ENCODE results near the gene BRD4.

- TF ChIP-seq, protein P1, sequence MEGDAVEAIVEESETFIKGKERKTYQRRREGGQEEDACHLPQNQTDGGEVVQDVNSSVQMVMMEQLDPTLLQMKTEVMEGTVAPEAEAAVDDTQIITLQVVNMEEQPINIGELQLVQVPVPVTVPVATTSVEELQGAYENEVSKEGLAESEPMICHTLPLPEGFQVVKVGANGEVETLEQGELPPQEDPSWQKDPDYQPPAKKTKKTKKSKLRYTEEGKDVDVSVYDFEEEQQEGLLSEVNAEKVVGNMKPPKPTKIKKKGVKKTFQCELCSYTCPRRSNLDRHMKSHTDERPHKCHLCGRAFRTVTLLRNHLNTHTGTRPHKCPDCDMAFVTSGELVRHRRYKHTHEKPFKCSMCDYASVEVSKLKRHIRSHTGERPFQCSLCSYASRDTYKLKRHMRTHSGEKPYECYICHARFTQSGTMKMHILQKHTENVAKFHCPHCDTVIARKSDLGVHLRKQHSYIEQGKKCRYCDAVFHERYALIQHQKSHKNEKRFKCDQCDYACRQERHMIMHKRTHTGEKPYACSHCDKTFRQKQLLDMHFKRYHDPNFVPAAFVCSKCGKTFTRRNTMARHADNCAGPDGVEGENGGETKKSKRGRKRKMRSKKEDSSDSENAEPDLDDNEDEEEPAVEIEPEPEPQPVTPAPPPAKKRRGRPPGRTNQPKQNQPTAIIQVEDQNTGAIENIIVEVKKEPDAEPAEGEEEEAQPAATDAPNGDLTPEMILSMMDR (conservative IDR thresholded peaks at IDR 0.05 in 1 of 2, IDR thresholded peaks at IDR 0.05 in 1 of 2; ENCODE audit: low read depth in 1 of 2, low read length in 2 of 2): no peak
- TF ChIP-seq EZH2 (IDR thresholded peaks at IDR 0.05; ENCODE audit: low read length, missing control alignments): peak; percentile 47
Observed at GRCh38 chr19:15199661-15200552, 132.4 kb downstream of the BRD4 start.

Measured in fibroblast of lung (primary cell).